NAMALWA (cell line): ENCODE data around the gene ATP1A3.

ENCODE experiments used
- DNase-seq: peaks from one replicate; pipeline ENCODE4 v3.0.0-alpha.2; 2015; ENCODE audit warnings: low spot score

Gene ATP1A3

DNA sequence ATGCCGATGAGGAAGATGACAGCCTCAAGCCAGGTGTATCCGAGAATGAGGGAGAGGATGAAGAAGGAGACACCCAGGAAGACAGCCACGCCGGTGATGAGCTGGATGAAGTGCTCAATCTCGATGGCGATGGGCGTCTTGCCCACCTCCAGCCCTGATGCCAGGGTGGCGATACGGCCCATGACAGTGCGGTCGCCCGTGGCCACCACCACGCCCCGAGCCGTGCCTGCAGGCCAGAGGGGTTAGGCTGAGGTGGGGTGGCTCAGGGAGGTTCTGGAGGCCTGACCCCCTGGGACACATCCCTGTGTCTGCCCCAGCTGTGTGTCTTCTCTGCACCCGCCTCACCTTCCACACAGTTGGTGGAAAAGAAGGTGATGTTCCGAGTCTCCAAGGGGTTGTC lies 9.1 kb downstream of the ATP1A3 start:
- DNase-seq, result no peak

DNA sequence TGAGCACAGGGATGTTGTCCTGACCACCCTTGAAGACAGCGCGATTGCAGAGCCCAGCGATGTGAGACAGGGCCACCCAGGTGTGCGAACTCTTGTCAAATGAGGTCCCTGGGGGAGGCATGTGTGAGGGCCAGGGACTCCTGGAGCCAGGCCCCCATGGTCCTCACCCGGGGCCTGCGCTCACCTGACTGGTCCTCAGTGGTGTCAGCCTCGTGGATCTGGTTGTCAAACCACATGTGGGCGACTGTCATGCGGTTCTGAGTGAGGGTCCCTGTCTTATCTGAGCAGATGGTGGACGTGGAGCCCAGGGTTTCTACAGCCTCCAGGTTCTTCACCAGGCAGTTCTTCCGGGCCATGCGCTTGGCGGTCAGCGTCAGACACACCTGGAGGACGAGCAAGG lies 12.3 kb downstream of the ATP1A3 start:
- DNase-seq, result no peak

DNA sequence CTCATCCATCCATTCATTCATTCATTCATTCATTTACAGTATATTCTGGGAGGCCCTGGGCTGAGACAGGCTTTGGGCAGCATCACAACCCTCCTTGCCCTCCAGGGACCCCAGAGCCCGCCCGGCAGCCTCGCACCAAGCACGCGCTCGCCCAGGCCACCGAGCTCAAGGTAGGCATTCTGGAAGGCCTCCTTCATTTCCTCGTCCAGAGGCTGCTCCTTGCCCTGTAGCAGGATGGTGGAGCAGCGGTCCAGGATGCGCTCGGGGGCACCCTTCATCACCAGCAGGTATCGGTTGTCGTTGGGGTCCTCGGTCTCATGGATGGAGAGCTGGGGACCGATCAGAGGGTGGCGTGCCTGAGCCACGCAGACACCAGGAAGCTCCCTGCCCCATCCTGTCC lies 15.6 kb downstream of the ATP1A3 start:
- DNase-seq, result no peak

DNA sequence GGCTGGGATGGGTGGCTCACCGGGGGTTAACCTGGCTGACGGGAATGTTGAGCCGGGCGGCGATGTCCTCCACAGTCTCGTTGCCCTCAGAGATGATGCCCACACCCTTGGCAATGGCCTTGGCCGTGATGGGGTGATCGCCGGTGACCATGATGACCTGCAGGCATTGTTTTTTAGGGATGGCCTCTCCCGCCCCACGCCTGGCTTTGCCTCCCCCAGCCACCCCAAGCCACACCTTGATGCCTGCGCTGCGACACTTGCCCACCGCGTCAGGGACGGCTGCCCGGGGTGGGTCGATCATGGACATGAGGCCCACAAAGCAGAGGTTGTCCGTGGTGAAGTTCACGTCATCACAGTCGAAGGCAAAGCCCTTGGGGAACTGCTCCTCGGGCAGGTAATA lies 16.1 kb downstream of the ATP1A3 start:
- DNase-seq, result no peak

DNA sequence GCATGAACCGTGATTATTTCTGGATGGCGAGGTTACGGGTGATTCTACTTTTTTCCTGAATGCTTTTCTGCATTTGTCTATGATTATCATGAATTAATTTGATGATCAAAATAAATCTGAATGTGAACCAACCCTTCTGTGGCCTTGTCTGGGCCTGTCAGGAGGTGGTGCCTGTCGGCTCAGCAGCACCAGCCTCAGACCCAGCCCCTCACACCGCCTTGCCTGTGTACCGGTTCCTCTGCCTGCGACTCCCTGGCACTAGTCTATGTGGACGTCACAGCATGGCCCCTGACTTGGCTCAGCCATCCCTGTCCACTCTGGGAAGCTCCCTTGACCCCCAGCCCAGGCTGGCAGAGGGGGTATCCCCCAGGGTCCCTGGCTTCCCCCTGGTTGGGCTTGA lies 19.4 kb downstream of the ATP1A3 start:
- no peak for DNase-seq

DNA sequence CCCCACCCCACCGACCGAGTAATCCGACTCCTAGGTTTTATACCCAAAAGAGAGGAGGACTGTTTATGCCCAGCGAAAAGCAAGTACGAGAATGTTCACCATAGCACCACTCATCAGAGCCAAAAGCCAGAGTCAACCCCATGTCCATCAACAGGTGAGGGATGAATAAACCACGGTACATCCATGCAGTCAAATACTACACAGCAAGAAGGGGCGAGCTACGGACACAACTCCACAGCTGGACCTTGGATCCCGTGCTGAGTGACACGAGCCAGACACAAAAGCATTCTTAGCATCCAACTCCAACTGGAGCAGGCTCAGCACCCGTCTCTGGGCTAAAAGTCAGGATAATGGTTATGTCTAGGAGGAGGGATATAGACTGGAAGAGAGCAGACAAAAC lies 22.7 kb downstream of the ATP1A3 start:
- no peak for DNase-seq

DNA sequence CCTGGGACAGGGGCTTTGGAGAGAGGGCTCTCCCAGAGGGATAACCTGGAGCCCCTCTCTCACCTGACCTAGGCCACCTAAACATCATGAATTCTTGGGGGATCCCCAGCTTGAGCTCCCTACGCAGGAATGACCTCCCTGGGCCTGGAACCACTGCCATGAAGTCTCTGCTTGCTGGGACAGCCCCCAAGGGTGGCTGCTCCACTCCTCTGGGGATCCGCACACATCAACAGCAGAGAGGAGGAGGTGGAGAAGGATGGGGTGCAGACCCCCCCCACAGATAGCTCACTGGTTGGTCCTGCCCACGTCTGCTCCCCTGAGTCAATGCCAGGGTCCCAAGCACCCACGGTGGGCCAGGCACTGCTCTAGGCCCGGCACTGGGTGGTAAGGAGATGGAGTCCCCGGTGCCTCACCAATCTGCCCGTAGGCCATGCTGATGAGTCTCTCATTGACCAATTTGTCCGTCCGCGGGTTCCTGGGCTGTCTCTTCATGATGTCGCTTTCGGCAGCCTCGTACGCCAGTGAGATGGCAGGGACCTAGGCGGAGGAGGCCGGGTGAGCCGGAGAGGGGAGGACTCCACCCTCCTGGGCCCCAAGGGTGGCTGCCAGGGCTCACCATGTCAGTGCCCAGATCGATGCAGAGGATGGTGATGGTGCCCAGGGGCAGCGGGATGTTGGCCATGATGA lies 24.1 kb downstream of the ATP1A3 start:
- DNase-seq, result no peak

DNA sequence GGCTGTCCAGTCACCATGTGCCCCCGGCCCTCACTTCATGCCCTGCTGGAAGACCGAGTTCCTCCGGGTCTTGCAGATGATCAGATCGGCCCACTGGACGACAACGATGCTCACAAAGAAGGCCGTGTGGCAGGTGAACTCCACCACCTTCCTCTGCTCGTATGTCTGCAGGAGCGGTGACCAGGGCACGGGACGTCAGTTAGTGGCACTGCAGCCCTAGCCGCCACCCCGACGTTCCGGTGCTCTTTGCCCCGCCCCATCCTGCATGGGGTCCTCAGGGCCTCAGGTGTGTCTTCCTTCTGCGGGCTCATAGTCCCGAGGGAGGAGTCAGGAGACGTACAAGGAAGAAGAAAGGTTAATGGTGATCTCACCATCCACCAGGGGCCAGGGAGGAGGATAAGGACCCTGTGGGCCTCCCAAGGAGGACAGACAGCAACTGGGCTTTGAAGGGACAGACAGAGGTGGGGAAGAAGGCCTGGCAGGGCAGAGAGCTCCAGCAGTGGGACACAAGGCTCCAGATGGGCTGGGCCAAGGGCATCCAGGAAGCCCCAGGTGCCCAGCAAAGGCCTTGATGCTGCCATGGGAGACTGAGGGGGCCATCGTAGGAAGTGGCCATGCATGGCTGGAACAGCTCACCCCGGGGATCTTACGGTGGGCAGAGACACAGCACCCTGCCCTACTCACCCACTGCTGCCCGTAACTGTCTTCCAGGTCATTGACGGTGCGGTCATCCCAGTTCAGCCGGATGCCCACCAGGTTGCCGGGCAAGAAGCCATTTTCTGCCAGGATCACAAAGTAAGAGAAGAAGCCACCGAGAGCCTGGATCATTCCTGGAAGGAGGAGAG lies 25.1 kb downstream of the ATP1A3 start:
- no peak for DNase-seq

DNA sequence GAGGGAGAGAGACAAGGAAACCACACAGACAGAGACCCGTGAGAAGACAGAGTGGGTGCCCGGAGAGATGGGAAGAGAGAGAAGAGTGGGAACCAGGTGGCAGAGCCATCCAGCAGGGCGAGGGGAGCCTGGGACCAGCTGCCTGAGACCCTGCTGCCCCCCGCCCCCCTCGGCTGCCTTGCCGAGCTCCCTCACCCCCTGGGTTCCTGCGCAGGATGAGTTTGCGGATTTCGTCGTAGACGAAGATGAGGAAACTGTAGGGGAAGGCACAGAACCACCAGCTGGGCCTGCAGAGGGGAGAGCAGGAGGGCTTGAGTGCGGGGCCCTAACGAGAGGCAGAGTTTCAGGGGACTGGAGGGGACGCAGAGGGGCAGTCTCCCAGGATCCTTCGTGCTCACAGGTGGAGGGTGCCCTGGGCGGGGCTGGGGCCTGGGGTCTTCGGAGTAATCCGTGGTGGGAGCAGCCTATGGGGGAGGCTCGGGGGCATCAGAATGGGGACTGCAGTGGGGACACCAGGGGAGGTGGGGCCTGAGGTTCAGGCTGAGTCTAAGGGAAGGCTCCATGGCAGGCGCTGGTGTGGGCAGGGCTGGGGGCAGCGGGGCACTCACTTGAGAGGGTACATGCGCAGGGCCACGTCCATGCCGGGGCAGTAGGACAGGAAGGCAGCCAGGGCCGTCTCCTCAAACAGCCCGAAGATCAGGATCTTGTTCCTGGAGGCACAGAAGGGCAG lies 26.8 kb downstream of the ATP1A3 start:
- DNase-seq, result no peak

DNA sequence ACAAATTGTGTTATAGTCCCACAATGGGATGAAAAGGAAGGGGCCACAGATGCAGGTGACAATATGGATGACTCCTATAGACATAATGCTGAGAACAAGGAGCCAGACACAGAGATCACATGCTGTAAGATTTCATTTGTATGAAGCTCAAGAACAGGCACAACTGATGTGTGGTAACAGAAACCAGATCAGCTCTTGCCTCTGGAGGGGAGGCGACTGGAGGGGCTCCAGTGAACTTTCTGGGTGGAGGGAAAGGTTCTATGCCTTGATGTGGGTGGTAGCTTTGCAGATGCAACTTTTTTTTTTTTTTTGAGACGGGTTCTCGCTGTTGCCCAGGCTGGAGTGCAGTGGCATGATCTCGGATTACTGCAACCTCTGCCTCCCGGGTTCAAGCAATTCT lies 28.9 kb downstream of the ATP1A3 start:
- DNase-seq, result no peak

DNA sequence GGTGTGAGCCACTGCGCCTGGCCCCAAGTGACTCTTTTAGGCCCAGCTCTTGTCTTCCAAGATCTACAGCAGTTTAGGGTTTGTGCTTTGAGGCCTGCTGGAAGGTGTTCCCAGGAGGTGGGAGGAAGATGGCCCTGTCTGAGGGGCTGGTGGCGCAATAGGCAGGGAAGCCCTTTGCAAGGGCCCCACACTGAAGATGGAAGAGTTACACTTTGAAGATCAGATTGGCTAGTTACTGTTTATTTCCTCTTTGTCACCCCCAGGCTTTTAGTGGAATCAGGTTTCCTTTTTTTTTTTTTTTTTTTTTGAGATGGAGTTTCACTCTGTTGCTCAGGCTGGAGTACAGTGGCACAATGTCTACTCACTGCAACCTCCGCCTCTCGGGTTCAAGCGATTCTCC lies 33.1 kb downstream of the ATP1A3 start:
- DNase-seq, result no peak

DNA sequence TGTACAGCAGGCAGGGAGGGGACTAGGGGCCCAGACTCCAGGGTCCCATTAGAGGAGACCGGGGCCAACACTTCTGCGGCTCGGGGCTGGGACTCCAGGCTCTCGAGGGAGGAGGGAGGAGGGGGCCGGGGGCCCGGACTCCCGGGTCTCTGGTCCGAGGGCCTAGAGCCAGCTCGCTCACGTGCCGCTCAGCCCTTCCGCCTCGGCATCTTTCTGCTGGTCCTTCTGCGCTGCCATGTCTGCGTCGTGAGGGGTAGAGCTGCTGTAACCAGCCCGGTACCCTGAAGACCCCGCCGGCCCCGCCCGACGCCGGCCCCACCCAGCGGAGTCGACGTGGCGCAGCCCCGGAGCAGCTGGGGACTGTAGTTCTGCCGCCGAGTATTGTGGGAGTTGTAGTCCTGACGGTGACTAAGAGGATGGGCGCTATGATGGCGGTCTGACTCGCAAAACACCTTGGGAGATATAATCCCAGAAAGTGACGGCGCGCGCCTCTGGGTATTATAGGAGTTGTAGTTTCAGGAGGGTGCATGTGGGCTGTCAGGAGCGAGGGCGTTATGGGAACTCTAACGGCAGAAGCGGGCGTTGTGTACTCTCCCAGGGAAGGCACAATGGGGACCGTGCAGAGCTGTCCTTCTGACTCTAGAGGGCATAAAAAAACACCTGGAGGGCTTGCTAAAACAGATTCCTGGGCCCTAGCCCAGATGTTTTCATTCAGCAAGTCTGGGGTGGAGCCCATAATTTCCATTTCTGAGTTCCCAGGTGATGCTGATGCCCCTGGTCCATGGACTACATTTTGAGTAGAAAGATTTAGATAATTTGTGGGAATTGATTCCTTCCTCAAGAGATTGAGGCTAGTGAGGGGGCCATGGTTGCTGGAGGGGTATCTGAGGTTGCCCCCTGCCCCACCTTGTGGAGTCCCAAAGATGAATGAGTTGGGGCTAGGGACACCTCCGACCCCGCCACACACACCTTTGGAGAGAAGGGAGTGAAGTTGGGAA lies 34.7 kb downstream of the ATP1A3 start, which contains the start of gene RABAC1:
Gene RABAC1 (minus strand): TSS at position 266 of the 998 bp plus-strand sequence. CDS start 29 bp downstream, at position 237.
- DNase-seq, result peak; percentile 96

DNA sequence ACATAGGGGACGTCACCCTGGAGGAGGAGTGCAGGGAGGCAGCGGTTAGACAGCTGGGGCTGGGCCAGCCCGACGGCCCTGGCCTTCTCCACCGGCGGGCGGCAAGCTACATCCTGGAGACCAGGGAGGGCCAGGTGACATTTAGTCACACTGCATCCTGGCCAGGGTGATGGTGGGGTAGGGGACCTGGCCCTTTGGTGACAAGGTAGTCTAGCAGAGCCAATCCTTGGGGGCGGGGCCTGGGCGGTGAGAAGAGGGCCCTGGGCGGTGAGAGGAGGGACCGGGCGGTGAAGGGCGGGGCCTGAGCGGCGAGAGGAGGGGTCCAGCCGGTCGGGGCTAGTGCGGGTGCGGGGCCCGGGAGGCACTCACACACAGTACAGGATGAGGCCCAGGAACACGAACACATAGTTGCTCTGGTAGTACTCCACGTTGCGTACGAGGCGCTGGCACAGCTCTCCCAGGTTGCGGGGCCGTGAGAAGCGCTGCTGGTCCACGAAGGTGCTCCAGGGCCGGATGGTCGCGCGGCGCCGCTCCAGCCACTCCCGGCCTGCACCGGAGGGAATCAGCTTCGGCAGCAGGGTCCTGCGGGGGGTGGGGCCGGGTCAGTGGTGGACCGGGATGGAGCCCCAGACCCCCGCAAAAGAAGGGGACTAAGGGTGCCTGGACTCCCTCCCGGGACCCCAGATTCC lies 35.5 kb downstream of the ATP1A3 start:
- DNase-seq, result peak; percentile 83

DNA sequence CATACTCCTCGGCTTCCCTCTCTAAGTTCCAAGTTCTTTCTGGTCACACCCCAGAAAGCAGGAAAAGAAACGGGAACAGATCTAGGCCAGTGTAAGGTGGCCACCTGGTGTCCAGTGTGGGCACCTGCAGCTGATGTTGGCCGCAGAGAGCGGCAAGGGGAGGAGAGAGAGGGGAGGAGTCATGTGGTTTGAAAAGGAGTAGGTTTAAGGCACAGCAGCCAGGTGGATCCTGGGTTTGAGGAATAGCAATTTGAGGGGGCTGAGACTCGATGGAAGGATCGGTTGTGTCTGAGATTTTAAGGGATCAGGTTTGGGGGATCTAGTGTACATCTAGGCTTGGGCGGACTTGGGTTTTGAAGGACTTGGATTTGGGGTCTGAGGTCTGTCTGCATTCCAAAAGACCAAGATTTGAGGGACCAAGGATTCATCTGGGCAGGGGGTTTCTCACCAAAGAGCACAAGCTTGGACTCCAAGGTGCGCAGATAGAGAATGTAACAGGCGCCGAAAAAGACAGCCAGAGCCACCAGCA lies 36.1 kb downstream of the ATP1A3 start:
- DNase-seq, result peak; percentile 79

DNA sequence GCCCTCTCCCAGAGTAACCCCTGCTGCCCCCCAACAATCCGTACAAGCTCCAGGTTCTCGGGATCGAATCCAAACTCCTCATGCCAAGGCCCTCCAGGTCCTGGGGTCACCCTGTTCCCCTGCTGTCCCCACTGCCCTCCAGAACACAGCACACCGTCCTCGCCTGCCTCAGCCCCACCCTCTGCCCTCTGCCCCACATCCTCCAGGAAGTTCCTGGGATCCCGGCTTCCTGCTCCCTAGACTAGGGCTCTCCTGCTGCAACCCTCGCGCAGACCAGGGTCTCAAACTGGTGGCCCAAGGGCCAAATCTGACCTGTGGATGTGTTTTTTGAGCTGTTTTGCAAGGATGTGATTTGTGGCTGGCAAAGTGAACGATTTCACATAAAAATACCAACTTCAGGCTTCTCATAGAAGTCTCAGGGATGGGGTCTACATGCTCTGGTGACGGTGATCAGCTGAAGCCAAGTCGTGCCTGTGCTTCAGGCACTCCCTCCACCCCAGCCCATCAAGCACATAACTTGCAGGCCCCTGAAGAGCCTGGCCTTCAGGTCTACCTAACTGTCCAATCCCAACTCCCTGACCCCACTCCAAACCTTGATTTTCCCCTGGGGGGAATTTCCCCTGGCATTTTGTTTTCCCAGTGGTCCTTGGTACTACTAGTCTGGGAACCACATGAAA lies 36.7 kb downstream of the ATP1A3 start:
- no peak for DNase-seq

DNA sequence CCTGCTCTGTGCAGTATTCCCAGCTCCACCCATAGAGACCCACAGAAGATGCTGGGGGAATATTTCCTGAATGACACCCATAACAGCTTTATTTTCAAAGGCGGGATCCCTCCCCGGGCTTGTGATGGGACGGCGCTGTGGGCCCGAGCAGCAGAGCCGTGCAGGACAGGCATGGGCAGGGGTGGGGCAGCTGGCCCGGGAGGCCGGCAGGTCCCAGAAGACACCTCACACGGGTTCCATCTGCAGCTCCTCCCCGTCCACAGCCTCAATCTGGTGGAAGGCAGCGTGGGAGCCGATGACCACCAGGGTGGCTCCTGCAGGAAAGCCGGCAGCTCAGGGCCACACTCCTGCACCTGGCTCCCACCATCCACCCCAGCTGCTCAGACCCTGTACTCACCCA lies 37.4 kb downstream of the ATP1A3 start:
- no peak for DNase-seq

DNA sequence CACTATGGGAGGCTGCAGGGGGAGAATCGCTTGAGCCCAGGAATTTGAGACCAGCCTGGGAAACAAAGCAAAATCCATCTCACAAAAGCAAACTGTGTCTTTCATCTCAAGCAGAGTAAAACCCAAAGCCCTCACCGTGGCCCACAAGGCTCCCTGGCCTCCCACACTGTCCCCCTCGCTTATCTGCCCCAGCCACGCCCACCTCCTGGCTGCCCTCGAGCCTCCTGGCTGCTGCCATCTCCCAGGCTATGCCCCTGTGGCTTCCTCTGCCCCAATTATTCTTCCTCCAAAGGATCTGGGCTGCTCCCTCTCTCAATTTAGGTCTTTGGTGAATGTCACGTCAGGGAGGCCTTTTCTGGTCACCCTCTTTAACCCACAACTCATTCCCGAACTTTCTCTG lies 38.5 kb downstream of the ATP1A3 start:
- DNase-seq, result no peak

DNA sequence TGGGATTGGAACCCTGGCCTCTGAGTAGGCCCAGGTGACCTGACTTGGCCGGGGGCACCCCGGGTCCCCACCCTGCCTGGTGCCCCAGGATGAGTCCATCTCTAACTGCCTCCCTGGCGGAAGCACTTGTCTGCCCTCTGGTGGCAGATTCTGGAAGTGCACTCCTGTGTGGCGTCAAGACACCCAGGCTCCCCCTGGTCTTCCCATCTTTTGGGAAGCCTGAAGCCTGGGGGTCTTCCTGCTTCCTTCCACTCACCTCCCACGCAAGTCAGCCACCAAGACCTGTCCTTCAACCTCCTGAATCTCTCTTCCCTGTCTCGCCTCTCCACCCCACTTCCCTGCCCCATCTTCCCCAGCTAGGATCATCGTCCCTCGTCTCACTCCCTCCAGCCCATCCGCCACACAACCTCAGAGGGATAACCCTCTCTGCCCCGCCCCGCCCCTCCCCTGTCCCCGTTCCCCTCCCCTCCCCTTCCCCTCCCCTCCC lies 42.3 kb downstream of the ATP1A3 start:
- peak; percentile 87 for DNase-seq

DNA sequence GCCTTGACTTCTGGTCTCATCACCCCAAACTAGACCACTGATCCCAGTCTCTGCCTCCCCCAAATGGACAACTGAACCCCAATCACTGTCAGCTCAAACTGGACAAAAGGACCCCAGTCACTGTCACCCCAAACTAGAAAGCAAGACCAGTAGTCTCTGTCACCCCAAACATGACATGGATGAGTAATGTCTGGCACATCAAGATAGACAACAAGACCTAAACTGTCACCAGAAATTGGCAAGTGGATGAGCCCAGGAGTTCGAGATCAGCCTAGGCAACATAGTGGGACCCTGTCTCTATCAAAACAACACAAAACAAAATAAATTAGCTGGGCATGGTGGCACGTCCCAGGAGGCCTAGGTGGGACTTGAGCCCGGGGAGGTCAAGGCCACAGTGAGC lies 46.9 kb downstream of the ATP1A3 start:
- no peak for DNase-seq
